DND-41 (cell line): ENCODE data around the gene DNAAF2.
"Not testable (repeated sequence)": the region's sequence is repeated elsewhere in the genome, so short reads cannot be mapped to it uniquely, and the experiment has no call there.

Experiments
- ATAC-seq: fragments of 200-7000 bp; cut with Tn5 transposase; 3 replicates; pipeline ENCODE4 v1.9.1; 2021; ENCODE audit warnings: low read depth; ENCODE audit not compliant: insufficient read depth
- DNase-seq: peaks from one replicate; pipeline ENCODE4 v3.0.0-alpha.2; 2020
- H2AFZ ChIP-seq: 2 replicates; pipeline ENCODE4 v1.6.0; 2012; ENCODE audit warnings: low read depth, low read length
- H3K27ac ChIP-seq: 2 replicates; pipeline ENCODE4 v1.5.1; 2012; ENCODE audit warnings: low read length, inconsistent platforms
- H3K27me3 ChIP-seq: fragments of 200-600 bp; sonication (generic); 2 replicates; pipeline ENCODE4 v1.6.0; 2012; ENCODE audit warnings: low read length, mild to moderate bottlenecking, inconsistent platforms; ENCODE audit not compliant: insufficient read depth, poor library complexity
- H3K36me3 ChIP-seq: 2 replicates; pipeline ENCODE4 v1.5.1; 2012; ENCODE audit warnings: low read length, inconsistent platforms; ENCODE audit not compliant: insufficient read depth
- H3K4me1 ChIP-seq: 2 replicates; pipeline ENCODE4 v1.5.1; 2012; ENCODE audit warnings: mild to moderate bottlenecking, low read length; ENCODE audit not compliant: insufficient read depth
- H3K4me2 ChIP-seq: 2 replicates; pipeline ENCODE4 v1.6.0; 2012; ENCODE audit warnings: mild to moderate bottlenecking, moderate library complexity, low read length, inconsistent platforms; ENCODE audit not compliant: insufficient read depth
- H3K4me3 ChIP-seq, 2 experiments: fragments of 200-600 bp in 1 of 2; shearing (Covaris generic) in 1 of 2; 2 replicates each; pipeline ENCODE4 v1.5.1; 2012 to 2016; ENCODE audit warnings: inconsistent platforms in 2 of 2, low read length in 2 of 2, mild to moderate bottlenecking in 2 of 2, low read depth in 1 of 2, moderate library complexity in 1 of 2
- H3K79me2 ChIP-seq: 2 replicates; pipeline ENCODE4 v1.6.0; 2012; ENCODE audit warnings: low read length, inconsistent platforms; ENCODE audit not compliant: insufficient read depth
- H3K9ac ChIP-seq: 2 replicates; pipeline ENCODE4 v1.6.0; 2012; ENCODE audit warnings: low read depth, mild to moderate bottlenecking, inconsistent platforms, low read length, moderate library complexity
- H3K9me3 ChIP-seq: 2 replicates; pipeline ENCODE4 v1.5.1; 2012; ENCODE audit warnings: low read length, moderate library complexity, mild to moderate bottlenecking, inconsistent platforms; ENCODE audit not compliant: insufficient read depth, severe bottlenecking
- H4K20me1 ChIP-seq: 2 replicates; pipeline ENCODE4 v1.6.0; 2012; ENCODE audit warnings: low read length; ENCODE audit not compliant: insufficient read depth
- CTCF ChIP-seq: IDR thresholded peaks from 2 replicates; pipeline ENCODE4 v1.5.1; 2012; ENCODE audit warnings: borderline replicate concordance, low read length, moderate library complexity, mild to moderate bottlenecking; ENCODE audit not compliant: poor library complexity, severe bottlenecking; ENCODE audit errors: extremely low read depth
- EZH2 ChIP-seq: IDR thresholded peaks from 3 replicates; pipeline ENCODE4 v1.6.1; 2012; ENCODE audit warnings: borderline replicate concordance, low read depth, mild to moderate bottlenecking, moderate library complexity, low read length, inconsistent platforms; ENCODE audit not compliant: severe bottlenecking

The DNAAF2 gene

DNA sequence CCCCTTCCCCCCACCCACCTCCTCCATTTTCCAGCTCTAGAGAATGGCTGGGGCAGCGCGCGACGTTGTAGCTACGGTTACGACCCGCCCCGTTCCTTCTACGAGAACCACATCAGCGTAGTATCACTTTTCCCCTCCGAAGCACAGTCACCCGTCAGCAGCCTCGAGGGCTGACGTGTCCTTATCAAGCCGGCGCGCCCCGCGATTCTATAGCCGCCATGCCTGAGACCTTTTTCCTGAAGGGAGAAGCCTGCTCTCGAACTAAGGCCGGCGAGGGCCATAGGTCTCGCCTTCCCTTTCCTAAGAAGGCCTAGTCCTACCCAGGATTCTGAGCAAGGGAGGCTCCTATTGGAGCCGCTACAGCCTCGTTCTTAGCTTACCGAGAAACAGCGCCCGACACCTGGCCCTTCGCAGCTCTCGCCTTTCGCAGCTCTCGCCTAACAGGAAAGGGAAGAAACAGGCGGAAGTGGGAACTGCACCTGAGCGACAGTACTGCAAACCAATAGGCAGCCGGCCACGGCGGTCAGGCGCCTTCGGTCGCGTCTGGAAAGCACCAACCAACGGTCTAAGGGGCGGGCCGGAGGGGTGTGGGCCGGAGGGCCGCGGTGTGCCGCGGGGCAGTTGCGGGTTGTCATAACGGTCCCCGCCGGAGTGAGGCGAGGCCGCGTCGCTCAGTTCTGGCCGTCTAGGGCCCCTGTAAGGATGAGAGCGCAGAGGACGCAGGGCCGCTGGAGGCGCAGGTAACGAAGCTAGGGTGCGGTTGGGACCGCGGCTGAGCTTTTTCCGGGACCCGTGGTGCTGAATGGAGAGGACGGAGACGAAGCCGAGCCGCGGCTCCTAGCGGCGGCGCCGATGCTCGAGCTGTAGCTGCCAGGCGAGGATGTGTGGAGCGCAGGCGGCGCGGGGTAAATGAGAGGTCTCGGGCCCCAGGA, 14.6 kb downstream of the DNAAF2 start, which contains the start of the genes MGAT2 and RPL36AL:
TSS of gene MGAT2 (plus strand) at position 618 of the 932 bp plus-strand sequence. CDS start 470 bp downstream, outside the sequence.
TSS of gene RPL36AL (minus strand) at position 445 of the 932 bp plus-strand sequence. CDS start 1,522 bp downstream, outside the sequence.
- Histone ChIP-seq H3K27me3 (no peaks in the 10 kb centered on the region), H3K79me2 (peaks cover 93% of the 10 kb centered on the region), H3K4me2 (peak within 1 kb of the TSS; percentile 90), H3K9ac (peak within 1 kb of the TSS; percentile 87), H3K27ac (peak within 1 kb of the TSS; percentile 88), H2AFZ (peak within 1 kb of the TSS; percentile 79), H3K36me3 (peaks cover 62% of the 10 kb centered on the region), H3K4me3 (peak within 1 kb of the TSS; percentile 67 to 72), H3K9me3 (no peaks in the 10 kb centered on the region), H4K20me1 (peaks cover 31% of the 10 kb centered on the region), H3K4me1 (peaks cover 55% of the 10 kb centered on the region)
- DNase-seq = peak; percentile 96
- ATAC-seq = peak; percentile 90
- no peak for TF ChIP-seq EZH2
- peak; percentile 32 for TF ChIP-seq CTCF

GRCh38 chr14:49619730-49620129, 15.3 kb downstream of the DNAAF2 start:
- DNase-seq (no peak), ATAC-seq (no peak)
- TF ChIP-seq CTCF = no peak
- Histone ChIP-seq H3K9me3 (no peaks in the 10 kb centered on the region), H3K4me3 (peak overlapping the region; percentile 67 to 72), H3K4me1 (peaks cover 54% of the 10 kb centered on the region), H3K36me3 (peaks cover 68% of the 10 kb centered on the region), H2AFZ (peak overlapping the region; percentile 79), H3K79me2 (peaks cover 87% of the 10 kb centered on the region), H3K27ac (peak overlapping the region; percentile 88), H3K9ac (peak overlapping the region; percentile 87), H3K27me3 (no peaks in the 10 kb centered on the region), H3K4me2 (peak overlapping the region; percentile 90), H4K20me1 (peaks cover 31% of the 10 kb centered on the region)

DNA sequence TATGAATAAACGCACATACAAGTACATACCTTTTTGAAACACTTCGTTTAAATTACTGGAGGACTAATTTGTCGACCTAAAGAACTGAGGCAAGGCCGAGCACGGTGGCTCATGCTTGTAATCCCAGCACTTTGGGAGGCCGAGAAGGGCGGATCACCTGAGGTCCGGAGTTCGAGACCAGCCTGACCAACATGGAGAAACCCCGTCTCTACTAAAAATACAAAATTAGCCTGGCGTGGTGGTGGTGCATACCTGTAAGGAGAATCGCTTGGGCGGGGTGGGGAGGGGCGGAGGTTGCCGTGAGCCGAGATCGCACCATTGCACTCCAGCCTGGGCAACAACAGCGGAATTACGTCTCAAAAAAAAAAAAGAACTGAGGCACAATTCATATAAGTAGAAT, 15.8 kb downstream of the DNAAF2 start:
- Histone ChIP-seq H3K27ac (peak overlapping the region; percentile 88), H3K79me2 (peaks cover 88% of the 10 kb centered on the region), H3K4me1 (peaks cover 51% of the 10 kb centered on the region), H3K9ac (peak overlapping the region; percentile 87), H4K20me1 (peaks cover 31% of the 10 kb centered on the region), H3K36me3 (peaks cover 68% of the 10 kb centered on the region), H3K4me3 (peak overlapping the region; percentile 67 to 72; a peak in 3 of 4 replicates), H3K4me2 (peak overlapping the region; percentile 90)
- not testable (repeated sequence) for DNase-seq, H2AFZ ChIP-seq, H3K9me3 ChIP-seq, H3K27me3 ChIP-seq, ATAC-seq

- Histone ChIP-seq H3K4me3 (no peak overlapping the region), H3K79me2 (peaks cover 82% of the 10 kb centered on the region), H3K9ac (0 out of 2 replicates have a peak overlapping the region, but pooled peaks have one; percentile 87), H3K36me3 (peaks cover 70% of the 10 kb centered on the region), H3K4me2 (peak overlapping the region; percentile 90), H3K9me3 (no peaks in the 10 kb centered on the region), H4K20me1 (peaks cover 31% of the 10 kb centered on the region), H3K27ac (no peak overlapping the region), H3K27me3 (no peaks in the 10 kb centered on the region), H2AFZ (no peak overlapping the region), H3K4me1 (peaks cover 38% of the 10 kb centered on the region)
- ATAC-seq (no peak), DNase-seq (no peak)
- TF ChIP-seq EZH2 (no peak), CTCF (no peak)
Observed at GRCh38 chr14:49617852-49618519, 17.1 kb downstream of the DNAAF2 start.
